IPS DF 4.7 (cell line): ENCODE data around the gene RYK.
"Not testable (repeated sequence)": the region's sequence is repeated elsewhere in the genome, so short reads cannot be mapped to it uniquely, and the experiment has no call there.

ENCODE experiments used
- DNase-seq: peaks from one replicate; pipeline ENCODE4 v3.0.0-alpha.2; 2013; ENCODE audit warnings: low spot score; ENCODE audit errors: extremely low read depth

Gene RYK

DNA sequence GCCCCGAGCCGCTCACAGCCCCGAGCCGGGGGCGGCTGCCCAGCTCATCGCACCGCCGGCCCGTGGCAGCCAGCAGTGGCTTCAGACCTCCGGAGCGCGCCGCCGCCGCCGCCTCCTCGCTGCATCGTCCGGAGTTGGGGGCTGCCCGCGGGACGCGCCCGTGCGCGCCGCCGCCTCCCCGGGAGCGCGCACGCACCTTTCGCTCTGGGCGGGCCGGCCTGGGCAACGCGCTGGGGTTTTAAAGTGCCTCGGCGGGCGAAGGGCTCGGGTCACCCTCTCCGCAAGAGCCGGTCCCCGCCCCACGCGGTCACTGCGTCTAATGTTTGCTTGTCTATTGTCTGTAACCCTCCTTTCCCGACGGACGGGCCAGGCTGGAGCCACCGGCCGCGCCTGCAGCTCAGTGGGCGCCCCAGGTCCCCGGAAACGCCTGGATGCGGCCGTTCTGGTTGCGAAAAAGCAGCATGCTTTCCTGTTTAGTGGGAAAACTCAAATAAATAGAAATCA is at the start of gene RYK:
Gene RYK (minus strand): TSS at position 143 of the 504 bp plus-strand sequence. CDS start 205 bp downstream, outside the sequence.
- no peak for DNase-seq

DNA sequence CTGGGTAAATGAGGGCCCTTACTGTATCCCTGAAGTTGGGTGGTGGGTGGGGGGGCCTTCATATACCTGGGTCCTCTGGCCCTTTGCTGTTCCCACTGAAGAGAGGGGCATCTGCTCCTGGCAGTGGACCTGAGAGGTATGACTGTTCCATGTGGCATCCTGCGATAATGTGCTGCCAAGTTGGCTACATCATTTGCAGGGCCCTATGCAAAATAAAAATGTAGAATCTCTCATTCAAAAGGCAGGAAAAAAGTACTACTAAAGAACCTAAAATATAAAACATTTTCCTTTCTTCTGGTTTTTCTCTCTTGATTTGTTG is 49.2 kb upstream of the RYK start:
- no peak for DNase-seq

DNA sequence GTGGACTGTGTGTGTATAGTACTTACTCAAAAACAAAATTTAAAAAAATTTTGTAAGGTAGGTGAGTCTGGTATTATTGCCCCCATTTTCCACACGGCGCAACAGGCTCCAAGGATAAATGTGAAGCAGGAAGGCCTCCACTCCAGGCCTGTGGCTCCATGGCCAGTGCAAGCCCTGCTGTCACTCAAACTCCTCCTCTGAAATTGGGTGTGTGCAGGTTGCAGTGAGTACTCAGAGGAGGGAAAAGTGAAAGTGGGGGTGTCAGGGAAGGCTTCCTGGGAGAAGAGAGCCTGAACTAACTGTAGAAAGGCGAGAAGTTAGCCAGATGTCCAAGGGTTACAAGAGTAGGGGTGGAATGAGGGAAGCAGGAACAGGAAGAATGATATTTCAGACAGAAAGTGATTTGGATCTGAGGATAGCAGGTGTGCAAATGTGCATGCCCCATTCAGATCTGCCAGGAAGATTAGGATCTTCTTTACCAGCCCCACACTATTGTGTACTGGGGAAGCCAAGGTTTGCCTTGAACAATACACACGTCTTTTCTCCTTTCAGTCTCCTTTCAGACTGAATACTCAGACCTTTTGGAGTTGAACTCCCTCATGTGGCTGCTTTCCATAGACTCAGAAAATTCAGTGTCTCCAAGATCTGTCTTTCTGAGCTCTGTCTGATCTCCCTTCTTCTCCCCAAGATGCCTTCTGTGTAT is 48.7 kb upstream of the RYK start:
- no peak for DNase-seq

DNA sequence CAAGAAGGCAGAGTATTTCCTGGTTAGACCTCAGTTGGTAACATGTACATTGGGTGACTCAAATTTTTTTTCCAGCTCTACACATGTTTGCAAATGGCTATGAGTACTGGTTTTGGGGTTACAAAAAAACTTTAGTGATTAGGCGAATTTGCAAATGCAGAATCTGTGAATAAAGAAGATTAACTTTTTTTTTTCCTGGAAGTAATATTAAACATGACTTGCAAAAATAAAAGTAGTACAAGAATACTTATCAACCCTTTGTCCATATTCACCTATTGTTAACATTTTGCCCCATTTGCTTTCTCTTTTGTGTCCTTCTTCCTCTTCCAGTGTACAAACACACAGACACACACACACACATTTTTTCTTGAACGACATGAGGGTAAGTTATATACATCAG is 47.6 kb upstream of the RYK start:
- DNase-seq: no peak

DNA sequence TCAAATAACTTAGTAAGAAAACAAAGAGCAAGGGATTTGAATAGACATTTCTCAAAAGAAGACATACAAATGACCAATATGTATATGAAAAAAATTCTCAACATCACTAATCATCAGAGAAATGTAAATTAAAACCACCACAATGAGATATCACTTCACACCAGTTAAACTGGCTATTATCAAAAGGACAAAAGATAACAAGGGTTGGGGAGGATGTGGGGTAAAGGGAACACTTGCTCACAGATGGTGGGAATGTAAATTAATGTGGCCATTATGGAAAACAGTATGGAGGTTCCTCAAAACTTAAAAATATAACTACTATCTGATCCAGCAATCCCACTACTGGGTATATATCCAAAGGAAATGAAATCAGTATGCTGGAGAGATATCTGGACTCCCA is 46.0 kb upstream of the RYK start:
- DNase-seq: no peak

DNA sequence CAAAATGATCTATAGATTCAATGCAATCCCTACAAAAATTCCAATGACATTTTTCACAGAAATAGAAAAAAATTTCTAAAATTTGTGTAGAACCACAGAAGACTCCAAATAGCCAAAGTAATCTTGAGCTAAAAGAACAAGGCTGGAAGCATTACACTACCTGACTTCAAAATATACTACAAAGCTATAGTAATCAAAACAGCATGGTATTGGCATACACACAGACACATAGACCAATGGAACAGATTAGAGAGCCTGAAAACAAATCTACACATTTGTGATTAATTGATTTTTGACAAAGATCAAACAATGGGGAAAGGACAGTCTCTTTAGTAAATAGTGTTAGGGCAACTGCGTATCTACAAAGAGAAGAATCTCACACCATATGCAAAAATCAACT is 45.3 kb upstream of the RYK start:
- DNase-seq: no peak

DNA sequence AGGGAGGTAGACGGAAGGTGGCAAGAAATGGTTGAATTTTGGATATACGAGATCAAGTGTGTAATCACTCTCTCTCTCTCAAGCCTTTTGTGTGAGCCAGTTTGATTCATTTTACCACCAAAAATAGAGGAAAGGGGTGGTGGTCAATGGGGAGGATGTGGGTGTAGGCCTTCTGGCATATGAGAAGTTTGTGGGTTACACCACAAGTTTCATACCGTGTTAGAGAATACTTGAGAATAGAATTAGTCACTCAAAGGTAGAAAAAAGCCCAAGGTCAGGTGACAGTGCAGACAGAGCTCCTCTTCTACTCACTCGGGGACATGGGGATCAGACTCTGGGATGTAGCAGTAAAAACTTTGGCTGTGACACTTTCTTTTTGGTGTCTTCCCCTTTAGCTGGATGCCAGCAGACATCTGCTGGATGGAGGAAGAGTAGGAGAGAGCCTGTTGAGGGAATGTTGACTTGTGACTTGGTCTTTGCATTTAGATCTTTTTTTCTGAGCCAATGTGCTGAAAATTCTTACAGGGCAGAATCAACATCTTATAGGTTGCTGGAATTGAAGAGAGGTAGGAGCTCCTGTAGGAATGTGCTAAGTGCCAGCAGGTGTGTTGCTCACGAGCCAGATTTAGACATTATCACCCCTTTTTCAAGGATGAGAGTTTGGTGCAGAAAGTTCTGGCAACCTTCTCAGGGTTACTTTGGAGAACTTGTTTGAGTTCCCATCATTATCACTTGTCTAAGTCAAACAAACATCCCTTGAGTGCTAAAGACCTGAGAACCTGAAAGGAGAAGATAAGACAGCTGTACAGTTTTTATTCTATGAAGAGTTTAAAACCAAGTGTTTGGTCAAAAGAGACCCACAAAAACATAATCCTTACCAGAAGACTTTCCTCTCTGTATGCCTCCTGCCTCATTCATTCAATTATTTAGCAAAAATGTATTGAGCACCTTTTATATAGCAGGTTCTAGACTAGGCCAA is 43.9 kb upstream of the RYK start:
- no peak for DNase-seq

DNA sequence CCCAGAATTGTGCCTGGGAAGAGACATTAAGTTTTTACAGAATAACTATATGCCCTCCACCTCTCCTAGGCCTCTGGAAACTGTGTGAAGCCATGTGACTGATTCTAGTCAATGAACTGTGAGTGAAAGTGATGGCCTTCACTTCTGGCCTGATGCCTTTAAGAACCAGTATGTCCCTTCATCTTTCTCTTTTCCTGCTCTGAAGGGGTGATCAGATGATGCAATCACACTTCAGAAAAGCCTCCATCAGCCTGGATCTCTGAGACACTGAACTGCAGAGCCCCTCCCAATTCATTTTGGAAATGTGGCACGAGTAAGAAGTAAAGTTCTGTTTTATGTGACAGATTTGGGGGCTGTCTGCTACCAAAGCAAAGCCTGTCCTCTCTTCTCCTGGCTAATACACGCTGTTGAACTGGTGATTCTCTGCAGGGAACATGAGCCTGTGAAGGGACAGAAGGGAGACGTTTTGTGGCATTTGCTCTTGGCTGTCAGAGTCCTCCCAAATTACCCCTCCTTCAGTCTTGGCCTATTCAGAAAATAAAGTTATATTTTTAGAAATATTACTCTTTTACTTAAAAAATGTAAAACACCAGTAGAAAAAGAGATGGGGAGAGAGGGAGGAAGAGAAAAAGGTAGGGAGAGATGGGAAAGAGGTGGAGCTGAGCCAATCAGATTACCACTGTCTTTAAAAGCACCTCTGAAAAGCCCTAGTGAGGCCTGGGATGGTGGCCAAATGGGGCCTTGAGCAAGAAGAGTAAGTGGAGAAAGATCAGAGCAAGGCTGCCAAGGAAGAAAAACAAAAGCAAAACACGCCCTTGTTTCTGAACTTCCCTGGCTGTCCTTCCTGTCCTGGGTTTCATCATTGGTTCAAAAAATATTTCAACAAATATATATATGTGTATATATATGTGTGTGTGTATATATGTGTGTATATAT is 40.9 kb upstream of the RYK start:
- no peak for DNase-seq

DNA sequence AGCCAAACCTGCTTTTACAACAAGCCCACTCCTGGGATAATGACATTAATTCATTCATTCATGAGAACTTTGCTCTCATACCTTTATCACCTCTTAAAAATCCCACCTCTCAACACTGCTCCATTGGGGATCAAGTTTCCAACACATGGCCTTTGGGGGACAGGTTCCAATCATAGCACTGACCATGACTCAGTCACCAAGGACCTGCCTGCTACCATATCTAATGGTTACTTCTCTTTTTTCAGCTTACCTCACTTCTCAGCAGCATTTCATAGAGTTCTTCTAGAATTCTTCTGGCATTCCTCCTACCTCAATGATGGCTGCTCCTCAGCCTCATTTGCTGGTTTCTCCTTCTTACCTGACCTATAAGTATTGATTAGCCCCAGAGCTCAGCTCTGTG is 36.9 kb upstream of the RYK start:
- no peak for DNase-seq

DNA sequence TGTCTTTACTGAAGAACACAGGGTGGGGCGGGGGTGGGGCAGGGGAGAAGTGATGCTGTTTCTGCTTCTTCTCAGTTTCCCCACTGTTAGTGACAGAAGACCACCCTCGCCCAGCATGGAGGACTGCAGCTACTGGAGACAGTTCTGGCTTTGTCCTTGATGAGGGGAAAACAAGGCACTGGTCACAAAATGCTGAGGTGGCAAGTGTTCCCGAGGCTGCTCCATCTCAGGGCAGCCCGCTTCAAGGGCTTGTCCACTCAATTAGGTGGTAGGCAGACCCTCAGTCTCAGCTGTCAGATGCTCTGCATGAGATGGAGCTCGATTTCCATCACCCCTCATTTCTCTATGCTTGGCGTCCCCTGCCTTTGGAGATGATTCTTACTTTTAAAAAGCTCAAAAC is 33.8 kb upstream of the RYK start:
- no peak for DNase-seq

DNA sequence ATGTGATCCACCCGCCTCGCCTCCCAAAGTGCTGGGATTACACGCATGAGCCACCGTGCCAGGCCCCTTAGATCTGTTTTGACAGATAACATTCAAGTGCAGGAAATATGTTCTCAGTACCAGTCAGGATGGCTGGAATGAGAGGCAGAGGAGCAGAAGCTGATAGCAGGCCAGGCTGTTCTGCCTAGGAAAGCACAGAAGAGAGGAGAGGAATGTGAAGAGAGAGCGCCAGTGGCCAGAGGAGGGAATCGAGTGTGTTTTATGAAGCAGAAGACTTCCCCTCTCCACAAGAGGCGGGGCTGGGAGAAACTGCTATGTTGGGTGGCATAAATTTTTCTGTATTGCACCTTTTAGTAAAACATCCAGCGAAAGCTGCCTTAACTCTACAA is 32.0 kb upstream of the RYK start:
- no peak for DNase-seq

DNA sequence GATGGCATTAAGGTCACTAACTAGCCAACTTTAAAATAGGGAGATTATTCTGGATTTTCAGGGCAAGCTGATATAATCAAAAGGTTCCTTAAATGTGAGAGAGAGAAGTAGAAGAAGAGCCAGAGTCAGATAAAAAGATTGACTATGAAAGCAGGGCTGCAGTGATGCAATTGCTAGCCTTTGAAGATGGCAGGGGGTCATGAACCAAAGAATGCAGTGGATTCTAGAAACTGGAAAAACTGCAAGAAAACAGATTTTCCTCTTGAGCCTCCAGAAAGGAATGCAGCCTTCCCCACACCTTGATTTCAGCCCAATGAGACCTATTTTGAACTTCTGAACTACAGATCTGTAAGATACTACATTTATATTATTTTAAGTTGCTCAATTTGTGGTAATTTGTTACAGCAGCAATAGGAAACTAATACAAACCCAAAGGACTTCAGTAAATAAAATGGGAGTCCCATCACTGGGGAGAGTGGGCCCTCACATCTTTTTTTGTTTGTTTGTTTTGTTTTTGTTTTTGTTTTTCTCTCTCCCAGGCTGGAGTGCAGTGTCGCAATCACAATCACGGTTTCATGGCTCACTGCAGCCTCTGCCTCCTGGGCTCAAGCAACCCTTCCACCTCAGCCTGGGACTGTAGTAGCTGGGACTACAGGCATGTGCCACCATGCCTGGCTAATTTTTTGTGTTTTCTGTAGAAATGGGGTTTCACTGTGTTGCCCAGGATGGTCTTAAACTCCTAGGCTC is 31.4 kb upstream of the RYK start:
- no peak for DNase-seq

DNA sequence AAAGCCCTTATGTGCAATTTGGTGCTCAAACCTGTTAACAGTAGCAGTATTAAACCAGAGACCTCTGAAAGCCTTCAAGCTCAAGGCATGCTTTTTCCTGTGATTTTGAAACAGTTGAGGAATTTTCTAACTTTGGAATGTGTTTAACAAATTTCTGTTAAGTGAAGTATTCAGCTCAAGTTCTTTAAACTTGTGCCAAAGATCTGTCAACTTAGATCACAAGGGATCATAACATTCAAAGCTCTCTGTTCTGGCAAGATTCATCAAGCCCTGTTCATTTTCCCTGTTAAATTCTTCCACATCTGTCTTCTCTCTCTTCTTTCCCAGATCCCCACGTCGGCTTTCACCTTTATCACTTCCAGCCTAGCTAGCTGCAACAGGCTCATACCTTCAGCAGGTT is 28.8 kb upstream of the RYK start:
- no peak for DNase-seq

DNA sequence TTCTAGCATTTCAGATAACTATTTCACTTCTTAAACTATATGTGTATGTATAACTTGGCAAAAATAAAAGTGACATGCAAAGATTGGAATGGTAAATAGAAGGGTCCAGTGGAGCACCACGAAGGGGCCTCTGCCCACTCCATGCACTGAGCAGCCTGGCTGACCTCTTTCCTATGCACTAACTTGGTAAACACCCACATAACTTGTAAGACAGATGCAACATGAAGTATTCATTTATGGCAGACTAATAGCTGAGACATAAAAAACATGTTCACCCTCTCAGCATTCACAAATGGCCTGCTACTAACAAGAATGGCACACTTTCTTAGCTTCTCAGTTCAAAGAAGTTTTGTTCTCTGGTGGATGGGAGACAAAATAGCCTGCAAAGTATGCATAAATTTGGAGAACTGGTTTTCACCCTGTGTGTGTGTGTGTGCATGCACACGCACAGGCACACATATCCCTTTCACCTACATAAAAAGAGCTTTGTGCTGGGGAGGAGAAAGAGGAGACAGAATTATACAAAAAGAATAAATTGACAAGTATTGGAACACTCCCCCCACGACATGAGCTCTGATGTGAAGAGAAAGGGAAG is 26.5 kb upstream of the RYK start:
- DNase-seq: no peak

DNA sequence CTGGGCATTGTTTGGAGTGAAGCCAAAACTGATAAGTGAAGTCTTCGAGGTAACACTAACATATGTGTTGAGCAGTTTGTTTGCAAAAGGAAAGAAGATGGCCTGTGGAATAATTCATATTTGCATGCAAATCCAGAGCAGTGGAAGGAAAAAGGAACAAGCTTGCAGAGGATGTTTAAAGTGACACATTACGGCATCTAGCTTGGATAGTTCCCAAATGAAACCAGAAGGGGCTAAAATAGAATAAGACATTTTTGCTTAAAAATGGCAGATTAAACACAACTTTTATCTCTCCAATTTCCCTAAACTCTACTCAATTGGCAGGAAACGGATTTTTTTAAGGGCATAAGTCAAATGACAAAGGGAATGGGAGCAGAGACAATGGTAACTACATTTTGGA is 25.4 kb upstream of the RYK start:
- DNase-seq: no peak

DNA sequence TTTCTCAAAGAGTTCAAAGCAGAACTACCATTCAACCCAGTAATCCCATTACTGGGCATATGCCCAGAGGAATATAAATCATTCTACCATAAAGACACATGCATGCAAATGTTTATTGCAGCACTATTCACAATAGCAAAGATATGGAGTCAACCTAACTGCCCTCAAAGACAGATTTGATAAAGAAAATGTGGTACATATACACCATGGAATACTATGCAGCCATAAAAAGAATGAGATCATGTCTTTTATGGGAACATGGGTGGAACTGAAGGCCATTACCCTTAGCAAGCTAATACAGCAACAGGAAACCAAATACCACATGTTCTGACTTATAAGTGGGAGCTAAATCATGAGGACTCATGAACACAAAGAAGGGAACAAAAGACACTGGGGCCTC is 24.5 kb upstream of the RYK start:
- DNase-seq: not testable (repeated sequence)

DNA sequence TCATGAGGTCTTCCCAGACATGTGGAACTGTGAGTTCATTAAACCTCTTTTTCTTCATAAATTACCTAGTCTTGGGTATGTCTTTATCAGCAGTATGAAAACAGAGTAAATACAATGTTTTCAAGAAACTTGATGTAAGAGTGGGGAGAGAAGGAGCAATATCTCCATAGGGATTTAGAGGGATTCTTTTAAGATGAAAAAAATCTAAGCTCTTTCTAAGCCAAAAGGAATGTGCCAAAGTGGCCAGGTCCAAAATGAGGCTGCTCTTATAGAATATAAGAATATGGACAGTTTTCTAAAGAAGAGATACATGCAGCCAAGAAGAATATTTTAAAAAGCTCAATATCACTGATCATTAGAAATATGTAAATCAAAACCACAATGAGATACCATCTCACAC is 23.9 kb upstream of the RYK start:
- DNase-seq: no peak

DNA sequence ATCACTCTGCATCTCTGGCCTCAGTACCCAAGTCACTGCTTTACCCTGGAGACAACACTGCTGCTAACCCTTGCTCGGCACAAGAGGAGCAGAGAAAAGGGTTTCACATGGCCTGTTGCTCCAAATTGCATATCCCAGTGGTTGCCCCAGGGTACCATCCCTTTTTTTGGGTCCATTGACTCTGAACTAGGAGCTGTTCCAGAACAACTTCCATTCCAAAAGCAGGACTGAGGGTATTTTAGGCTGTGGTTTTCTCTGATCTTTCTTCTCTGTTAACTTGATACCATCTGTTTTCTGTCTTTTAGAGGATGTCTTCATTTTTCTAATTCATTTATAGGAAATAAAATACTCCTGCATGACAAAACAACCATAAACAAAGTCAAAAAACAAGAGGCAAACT is 17.3 kb upstream of the RYK start:
- no peak for DNase-seq

DNA sequence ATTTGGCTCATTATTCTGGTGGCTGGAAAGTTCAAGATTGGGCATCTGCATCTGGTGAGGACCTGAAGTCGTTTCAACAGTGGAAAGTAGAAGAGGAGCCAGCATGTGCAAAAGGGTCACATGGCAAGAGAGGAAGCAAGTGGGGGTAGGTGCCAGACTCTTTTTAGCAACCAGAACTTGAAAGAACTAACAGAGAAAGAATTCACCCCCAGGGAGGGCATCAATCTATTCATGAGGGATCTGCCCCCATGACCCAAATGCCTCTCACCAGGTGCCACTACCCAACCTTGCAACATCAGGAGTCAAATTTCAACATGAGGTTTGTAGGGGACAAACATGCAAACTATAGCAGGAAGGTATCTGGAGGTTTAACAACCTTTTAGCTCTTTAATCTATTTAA is 10.3 kb upstream of the RYK start:
- peak; percentile 56 for DNase-seq

DNA sequence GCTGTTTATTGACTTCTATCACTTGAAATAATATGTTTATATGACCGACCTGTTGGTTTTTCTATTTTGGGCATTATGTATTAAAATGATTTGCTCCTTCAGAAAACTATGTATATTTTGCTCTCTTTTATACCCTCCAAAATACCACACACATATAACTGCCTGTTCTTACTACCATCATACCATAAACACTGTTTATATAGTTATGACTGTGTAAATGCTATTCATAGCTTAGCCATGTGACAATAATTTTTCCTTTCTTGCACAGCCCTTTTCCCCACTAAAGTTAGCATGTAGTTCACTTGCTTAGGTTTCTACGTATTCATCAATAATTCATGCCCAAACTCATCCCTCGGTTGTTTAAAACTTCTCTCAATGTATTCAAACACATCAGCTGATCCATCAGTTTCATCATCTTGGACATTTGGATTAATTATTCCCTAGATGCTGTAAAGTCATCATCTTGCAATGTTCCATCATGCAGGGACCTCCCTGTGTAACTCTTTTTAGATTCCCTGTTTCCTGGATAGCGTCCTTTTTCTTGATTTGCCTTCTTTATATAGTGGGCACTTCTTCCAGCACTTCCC is 8.2 kb upstream of the RYK start:
- no peak for DNase-seq
